H1 (cell line): ENCODE results near the gene ZNF57. TPM values are rescaled to one million over a fixed set of nuclear protein-coding genes. Genes with fewer than 3 reads are reported as not detected.

ENCODE experiments used
- CHD7 ChIP-seq: fragments of 300-600 bp; sonication (generic); IDR thresholded peaks from 2 replicates; pipeline ENCODE4 v1.7.1; 2012; ENCODE audit warnings: low read length, moderate library complexity, mild to moderate bottlenecking, inconsistent platforms; ENCODE audit not compliant: insufficient replicate concordance
- PHF8 ChIP-seq: fragments of 200-600 bp; sonication (generic); conservative IDR thresholded peaks from 2 replicates; pipeline ENCODE4 v1.7.1; 2012; ENCODE audit warnings: low read depth, mild to moderate bottlenecking, inconsistent platforms, low read length, moderate library complexity
- SP1 ChIP-seq: IDR thresholded peaks from 2 replicates; pipeline ENCODE4 v1.6.1; 2011; ENCODE audit warnings: low read depth, low read length
- TAF1 ChIP-seq: IDR thresholded peaks from 2 replicates; pipeline ENCODE4 v1.6.1; 2011; ENCODE audit warnings: mild to moderate bottlenecking, low read depth, low read length
- polyA plus RNA-seq, 7 experiments: library from polyadenylated mRNA; depleted of rRNA in 3 of 7; stranded (reverse) in 5 of 7; unstranded in 2 of 7; fragments of >200 nt in 5 of 7; fragments of 200-250 nt in 2 of 7; gene quantifications; 1 replicate in 5 of 7; 2 replicates in 1 of 7; 4 replicates in 1 of 7; pipeline versions ENCODE4 v1.2.1 to v1.2.3, GENCODE V29; 2011 to 2013; ENCODE audit warnings: missing spikeins in 2 of 7, mixed read lengths in 2 of 7
- total RNA-seq: library from RNA; stranded (reverse); fragmentation: NEBNext Ultra II Directional; extraction: Animal tissue kit (Norgen Biotek cat#: 25700); gene quantifications from 2 replicates; pipeline ENCODE4 v1.2.1, GENCODE V29; 2021

ZNF57 gene
- total and polyA plus RNA-seq, 2 of the 8 experiments (the other 6 are each of a cell fraction or from before 2014, with no cell fraction given), result 4.9 to 8.9 TPM

- TF ChIP-seq CHD7 (no peak), PHF8 (no peak), SP1 (no peak), TAF1 (no peak)
Observed at GRCh38 chr19:2877398-2878331, 23.1 kb upstream of the ZNF57 start (continued).
